Measurements from ENCODE around the gene ABLIM2.

DNA sequence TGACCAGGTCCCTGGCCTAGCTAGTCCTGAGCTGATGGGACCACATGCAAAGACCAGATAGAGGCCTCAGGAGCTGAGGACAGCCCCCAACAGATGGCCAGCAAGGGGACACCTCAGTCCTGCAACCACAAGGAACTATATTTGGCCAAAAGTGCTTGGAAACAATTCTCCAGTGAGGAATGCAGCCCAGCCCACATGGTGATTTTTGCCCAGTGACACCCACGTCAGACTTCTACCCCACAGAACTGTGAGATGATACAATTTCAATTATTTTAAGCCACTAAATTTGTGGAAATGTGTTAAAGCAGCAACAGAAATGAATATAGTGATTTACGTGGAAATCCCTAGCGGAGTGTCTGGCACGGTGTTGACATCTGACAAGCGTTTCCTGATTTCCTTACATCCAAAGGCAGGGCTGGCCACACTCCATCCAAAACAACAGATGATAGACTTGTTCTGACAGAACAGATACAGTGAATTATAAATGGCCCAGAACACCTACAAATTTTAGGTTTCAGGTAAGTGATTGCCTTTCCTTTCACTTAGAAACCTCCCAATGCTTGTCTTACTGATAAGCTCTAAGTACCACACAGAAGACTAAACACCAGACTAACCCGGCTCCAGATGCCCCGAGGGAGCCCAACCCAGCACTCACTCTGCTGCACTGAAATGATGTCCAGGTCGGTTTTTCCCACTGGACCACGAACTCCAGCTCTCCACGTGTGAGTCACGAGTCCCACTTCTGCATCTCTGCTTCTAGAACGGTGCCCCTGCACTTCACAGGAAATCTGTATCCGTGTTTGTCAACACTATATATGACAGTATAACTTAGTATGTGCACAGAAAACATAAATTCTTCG lies 224.7 kb downstream of the ABLIM2 start:
- TF ChIP-seq EGR1 (IDR thresholded peaks at IDR 0.05; ENCODE audit: borderline replicate concordance in 1 of 2, low read depth in 2 of 2, low read length in 2 of 2) (no peak), CTCF (IDR thresholded peaks at IDR 0.05 in 2 of 3, conservative IDR thresholded peaks at IDR 0.05 in 1 of 3; ENCODE audit: control insufficient read depth in 2 of 3, extremely low read depth in 1 of 3, insufficient read depth in 1 of 3, low read depth in 3 of 3, low read length in 3 of 3) (no peak), ZSCAN29 (IDR thresholded peaks at IDR 0.05) (no peak)
